RKO (cell line): ENCODE measurements around the gene ASRGL1.

ENCODE experiments used
- DNase-seq: peaks from one replicate; pipeline ENCODE4 v3.0.0-alpha.2; 2016; ENCODE audit warnings: low spot score

ASRGL1 gene

DNA sequence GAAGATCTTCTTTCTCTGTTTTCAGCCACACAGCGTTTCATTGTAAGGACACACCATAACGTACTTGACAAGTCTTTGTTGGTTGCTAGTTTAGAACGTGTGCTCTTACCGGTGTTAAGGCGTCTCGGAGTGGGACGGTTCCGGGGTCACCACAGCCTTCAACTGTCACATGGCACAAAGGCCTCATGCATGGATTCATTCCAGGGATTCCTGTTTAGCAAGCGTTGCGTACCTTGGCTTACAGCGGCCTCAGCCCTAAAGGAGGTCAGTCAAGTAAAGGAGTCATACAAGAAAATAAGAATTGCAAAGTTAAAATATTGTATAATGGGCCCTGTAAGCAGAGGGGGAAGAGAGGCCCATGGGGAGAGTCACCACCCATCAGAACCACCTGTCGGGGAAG is 79.3 kb downstream of the ASRGL1 start:
- no peak for DNase-seq

DNA sequence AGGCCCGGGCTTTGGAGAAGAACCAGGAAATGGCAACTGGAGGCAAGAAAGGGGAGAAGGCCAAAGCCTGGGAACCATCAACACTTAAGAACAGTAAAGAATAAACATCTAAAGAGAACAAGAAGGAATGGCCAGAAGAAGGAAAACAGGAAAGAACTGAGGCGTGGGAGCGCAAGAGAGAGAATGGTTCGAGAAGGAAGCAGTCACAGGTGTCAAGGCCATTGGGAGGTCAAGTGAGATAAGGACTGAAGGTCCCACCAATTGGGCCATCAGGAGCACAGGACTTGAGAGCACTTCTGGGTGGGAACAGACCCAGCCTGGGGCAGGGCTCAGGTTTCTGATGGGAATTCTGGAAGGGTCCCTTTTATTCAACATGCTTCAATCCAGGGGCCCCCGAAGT is 80.9 kb downstream of the ASRGL1 start:
- no peak for DNase-seq

GRCh38 chr11:62418733-62419132 is 81.5 kb downstream of the ASRGL1 start, which contains the start of gene SCGB1A1:
Gene SCGB1A1 (plus strand): TSS chr11:62419033. CDS start chr11:62419096, 63 bp downstream.
- DNase-seq, result no peak

DNA sequence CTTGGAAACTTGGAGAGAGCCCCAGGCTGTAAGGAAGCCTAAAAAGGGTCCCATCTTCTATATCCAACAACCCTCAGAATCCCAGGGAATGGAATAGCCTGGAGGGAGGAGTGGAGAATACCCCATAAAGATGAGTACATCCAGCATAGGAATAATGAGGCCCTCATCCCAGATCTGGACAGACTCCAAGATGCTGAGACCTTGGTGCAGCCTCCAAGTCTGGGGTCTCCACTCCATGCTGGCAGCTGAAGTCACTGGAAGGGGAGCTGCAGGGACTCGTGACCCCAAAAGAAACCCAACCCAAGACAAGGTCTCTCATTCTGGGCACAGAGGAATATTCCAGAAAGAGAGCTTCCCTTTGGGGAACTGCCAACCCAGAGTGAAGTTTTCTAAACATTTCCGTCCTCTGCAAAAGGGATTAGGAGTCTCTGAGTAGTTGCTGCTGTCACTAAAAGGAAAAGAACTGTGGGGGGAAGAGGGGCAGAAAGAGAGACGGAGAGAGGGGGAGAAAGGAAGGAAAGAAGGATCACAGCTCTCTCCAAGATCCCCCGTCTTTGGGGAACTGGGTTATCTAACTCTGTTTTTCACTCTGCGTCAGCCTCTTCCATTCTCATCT is 82.2 kb downstream of the ASRGL1 start:
- DNase-seq, result no peak

GRCh38 chr11:62419943-62420342 is 82.7 kb downstream of the ASRGL1 start:
- no peak for DNase-seq

GRCh38 chr11:62420882-62421281 is 83.6 kb downstream of the ASRGL1 start:
- no peak for DNase-seq

DNA sequence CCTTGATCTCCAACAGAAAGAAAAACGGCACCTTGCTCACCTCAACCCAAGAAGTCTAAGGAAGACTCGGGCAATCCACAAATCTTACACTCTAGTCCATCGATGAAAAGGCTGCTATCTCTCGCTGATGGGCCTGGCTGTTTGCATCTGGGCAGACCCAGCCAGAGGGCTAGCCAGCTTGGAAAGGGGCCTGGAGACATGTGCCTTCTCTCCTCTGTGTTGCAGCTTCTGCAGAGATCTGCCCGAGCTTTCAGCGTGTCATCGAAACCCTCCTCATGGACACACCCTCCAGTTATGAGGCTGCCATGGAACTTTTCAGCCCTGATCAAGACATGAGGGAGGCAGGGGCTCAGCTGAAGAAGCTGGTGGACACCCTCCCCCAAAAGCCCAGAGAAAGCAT is 84.7 kb downstream of the ASRGL1 start:
- DNase-seq, result no peak

DNA sequence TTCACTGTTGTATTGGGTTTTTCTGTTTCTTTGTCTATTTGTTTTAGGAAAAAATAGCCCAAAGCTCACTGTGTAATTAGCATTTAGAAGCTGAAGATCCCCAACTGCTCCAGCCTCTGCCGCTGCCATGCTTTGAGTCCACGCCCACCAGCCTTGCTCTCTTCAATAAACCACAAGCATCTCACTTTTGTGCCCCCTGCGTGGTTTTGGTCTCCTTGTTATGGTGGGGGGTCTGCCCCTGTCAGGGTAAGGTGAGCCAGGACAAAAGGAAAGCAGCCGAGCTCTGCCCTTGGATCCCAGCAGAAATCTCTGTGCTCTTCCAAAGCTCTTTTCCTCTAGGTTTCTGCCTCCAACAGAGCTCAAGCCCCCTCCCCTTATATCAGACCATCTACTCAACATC is 85.8 kb downstream of the ASRGL1 start:
- no peak for DNase-seq

- no peak for DNase-seq
Observed at GRCh38 chr11:62427630-62428233, 90.5 kb downstream of the ASRGL1 start.

- no peak for DNase-seq
Observed at GRCh38 chr11:62428871-62429560, 91.8 kb downstream of the ASRGL1 start.

- no peak for DNase-seq
Observed at GRCh38 chr11:62430425-62430824, 93.2 kb downstream of the ASRGL1 start.

DNA sequence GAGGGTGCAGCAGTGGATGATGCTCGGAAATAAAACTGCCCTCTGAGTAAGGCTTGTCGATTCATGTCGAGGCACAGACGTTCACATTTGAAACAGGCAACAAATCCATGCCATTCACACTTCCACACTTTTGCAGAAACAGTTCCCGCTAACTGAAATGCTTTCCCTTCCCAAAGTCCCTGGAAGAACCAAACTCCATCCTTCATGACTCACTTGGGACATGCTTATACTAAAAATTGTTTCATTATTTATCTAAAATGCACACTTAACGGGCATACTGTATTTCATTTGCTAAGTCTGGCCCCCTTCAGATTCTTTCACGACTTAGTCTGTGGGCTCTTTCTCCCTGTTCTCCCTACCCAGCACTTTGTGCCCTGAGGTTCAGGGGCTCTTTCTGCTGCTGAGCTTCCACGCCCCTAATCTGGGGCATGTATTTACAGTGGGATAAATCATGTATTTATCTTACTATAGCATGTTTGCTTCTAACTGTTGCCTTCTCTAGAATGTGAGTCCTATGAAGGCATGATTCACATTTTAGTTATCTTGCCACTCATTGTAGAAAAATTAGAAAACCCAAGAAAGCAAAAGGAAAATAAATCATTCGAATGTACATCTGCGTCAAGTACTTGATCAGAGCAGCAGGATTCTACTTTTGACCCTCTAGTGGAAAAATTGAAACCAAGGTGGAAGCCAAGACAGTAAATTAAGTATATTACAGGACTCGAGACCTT is 94.1 kb downstream of the ASRGL1 start:
- no peak for DNase-seq

DNA sequence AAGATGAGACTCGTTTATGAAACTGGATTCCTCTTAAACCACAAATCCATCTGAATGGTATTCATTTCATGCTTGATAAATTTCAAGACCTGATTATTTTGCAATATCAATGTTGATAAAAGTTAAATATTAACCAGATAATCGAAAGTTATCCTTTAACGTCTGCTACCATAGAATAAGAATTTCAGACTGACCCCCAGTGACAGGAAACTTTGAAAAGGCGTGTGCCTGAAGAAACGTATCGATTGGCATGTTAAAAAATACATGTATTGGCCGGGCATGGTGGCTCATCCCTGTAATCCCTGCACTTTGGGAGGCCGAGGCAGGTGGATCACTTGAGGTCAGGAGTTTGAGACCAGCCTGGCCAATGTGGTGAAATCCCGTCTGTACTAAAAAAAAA is 95.4 kb downstream of the ASRGL1 start:
- no peak for DNase-seq

GRCh38 chr11:62433141-62433903 is 96.1 kb downstream of the ASRGL1 start:
- no peak for DNase-seq

DNA sequence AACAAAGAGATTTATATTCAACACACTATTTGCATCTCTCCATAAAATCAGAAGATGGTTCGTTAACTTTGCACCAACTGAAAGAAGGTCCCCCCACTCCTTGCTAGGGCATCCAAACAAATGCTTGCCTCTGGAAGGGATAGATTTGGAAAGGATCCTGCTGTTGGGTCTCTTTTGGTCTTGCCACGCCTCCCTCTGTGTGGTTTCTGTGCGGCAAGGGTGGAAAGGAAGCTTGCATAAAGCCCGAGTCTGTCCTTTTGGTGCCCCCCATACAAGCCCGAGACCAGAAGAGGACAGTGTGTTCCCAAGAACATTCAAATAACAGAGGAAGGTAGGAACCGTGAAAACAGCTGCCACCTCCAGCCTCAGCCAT is 96.6 kb downstream of the ASRGL1 start:
- DNase-seq, result no peak

DNA sequence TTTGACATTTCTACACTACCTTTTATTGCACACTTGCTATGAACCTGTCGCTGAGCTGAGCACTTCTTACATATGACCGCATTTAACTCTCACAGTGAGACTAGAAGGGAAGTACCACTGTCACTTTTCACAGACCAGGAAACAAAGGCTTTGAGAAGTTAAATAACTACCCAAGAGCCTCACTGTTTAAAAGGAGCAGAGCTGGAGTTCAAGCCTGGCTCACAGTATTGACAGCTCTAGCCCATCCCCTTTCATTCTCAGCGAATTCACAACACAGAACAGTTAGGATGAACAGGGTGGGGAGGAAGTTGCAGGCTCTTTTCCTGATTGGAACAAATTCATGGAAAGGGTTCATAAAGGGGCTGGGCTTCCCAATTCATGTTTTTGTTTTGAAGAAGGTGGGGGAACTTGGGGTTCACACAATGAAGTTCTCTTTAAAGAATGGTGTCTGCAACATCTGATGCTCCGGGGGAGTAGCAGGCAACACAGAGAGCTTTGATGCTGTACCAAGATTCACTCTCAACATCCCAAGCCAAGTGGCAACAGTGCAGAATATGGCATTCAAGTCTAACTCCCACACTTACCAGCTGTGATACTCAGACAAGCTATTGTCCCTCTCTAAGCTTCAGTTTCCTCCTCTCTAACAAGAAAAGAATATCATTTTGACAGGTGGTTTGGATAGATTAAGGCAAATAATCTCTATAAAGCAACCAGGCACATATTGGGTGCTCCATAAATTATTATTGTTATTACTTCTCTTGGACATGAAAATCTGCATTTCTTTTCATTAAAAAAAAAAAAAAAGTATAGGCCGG is 98.8 kb downstream of the ASRGL1 start:
- DNase-seq, result no peak

GRCh38 chr11:62437616-62438015 is 100.4 kb downstream of the ASRGL1 start:
- DNase-seq, result no peak

DNA sequence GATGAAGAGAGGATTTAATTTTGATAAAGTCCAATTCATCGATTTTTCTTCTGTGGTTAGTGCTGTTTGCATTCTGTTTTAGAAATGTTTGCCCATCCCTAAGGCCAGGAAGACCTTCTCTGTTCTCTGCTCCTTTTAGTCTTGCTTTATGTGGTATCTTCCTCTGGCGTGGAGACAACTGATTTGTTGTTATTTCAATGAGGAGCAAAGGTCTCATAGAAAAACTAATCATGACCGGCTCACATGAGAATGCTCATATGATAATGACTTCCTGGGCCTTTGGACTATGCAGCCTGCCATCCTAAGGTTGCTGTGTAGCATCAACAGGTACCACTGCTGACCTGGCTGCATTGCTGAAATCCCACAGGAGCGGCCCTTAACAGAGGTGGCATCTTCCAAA is 101.4 kb downstream of the ASRGL1 start:
- no peak for DNase-seq

GRCh38 chr11:62439785-62440602 is 102.7 kb downstream of the ASRGL1 start:
- DNase-seq, result no peak
